GM12891 (cell line): ENCODE results near the gene LNX2.

Experiments used
- DNase-seq: peaks from one replicate; pipeline ENCODE4 v3.0.0; 2011; ENCODE audit warnings: low spot score; ENCODE audit not compliant: insufficient read length
- FAIRE-seq: peaks from 2 replicates; lab custom pipeline; 2011; peaks lifted over from hg19 to GRCh38; lab: Jason Lieb, UNC
- PAX5 ChIP-seq: IDR thresholded peaks from 2 replicates; pipeline ENCODE4 v1.6.1; 2011; ENCODE audit warnings: low read length, moderate library complexity, mild to moderate bottlenecking; ENCODE audit not compliant: insufficient read depth, severe bottlenecking
- POLR2A ChIP-seq: IDR thresholded peaks from 2 replicates; pipeline ENCODE4 v1.6.1; 2011; ENCODE audit warnings: low read depth, low read length, control low read depth
- POLR2AphosphoS5 ChIP-seq: IDR thresholded peaks from 2 replicates; pipeline ENCODE4 v1.6.1; 2011; ENCODE audit warnings: low read depth, low read length, control low read depth
- POU2F2 ChIP-seq: IDR thresholded peaks from 2 replicates; pipeline ENCODE4 v1.6.1; 2011; ENCODE audit warnings: low read depth, mild to moderate bottlenecking, control low read depth, low read length, moderate library complexity
- SPI1 ChIP-seq: IDR thresholded peaks from 2 replicates; pipeline ENCODE4 v1.6.1; 2011; ENCODE audit warnings: low read depth, low read length, control low read depth
- TAF1 ChIP-seq: IDR thresholded peaks from 2 replicates; pipeline ENCODE4 v1.6.1; 2011; ENCODE audit warnings: low read depth, low read length, control low read depth

The LNX2 gene

GRCh38 chr13:27621116-27621365 lies 712 bp upstream of the LNX2 start:
- DNase-seq (no peak), FAIRE-seq (no peak)
- TF ChIP-seq POLR2AphosphoS5 (no peak), SPI1 (no peak), POU2F2 (no peak), TAF1 (no peak), PAX5 (no peak), POLR2A (no peak)

GRCh38 chr13:27619728-27620376 lies 477 bp downstream of the LNX2 start:
- FAIRE-seq (peak; percentile 55), DNase-seq (peak; percentile 37)
- TF ChIP-seq POLR2AphosphoS5 = no peak
- TF ChIP-seq POU2F2 = no peak
- TF ChIP-seq POLR2A = no peak
- no peak for TF ChIP-seq SPI1
- TF ChIP-seq PAX5 = no peak
- no peak for TF ChIP-seq TAF1

DNA sequence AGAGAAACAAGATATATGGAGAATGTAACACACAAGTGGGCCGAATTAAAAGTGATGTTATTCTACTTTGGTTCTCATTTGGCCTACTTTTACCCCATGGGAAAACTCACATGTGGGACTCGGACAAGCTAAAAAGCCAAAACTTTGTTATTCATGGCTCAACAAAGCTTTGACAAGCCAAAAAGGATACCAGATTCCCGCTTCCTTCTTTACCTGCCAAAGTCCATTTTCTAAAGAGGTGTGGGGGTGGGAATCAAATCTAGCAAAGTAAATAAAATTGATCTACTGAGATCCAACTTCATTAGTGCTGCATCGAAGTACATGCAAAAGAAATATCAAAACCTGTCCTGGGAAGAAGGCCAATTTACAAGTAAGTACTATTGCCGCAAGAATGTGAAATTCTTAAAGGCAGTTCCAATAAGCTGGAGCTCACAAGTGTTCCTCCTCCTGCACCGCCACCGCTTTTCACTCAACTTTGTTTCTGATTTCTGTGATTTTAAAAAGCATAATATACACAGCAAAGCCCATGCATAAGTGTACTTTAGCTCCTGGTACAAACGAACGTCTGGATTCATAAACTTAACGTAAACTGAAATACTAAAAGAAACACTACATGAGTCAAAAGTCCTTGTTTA lies 1.1 kb downstream of the LNX2 start:
- TF ChIP-seq POLR2AphosphoS5 (no peak), POU2F2 (no peak), POLR2A (no peak), TAF1 (no peak), PAX5 (no peak), SPI1 (no peak)
- no peak for FAIRE-seq
- DNase-seq = no peak

DNA sequence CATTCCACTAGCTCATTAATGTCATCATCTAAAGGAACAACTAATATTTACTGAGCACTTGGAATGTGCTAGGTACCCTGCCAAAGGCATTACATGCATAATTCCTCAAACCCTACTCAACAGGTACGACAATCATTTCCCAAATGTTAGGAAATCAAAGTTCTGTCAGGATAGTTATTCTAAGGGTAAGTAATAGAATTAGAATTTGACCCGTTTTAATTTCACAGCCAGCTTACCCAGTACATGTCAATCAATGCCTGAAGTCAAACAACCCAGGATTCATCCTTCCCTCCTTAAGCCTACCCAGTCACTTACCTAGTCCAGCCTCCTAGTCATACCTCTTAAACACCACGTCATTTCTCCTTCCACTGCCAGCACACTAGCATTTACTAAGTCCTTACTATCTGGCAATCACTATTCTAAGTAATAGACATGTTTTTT lies 2.4 kb downstream of the LNX2 start:
- FAIRE-seq (no peak), DNase-seq (no peak)
- TF ChIP-seq POLR2A = no peak
- TF ChIP-seq POLR2AphosphoS5 = no peak
- TF ChIP-seq PAX5 = no peak
- TF ChIP-seq SPI1 = no peak
- TF ChIP-seq POU2F2 = no peak
- TF ChIP-seq TAF1 = no peak

DNA sequence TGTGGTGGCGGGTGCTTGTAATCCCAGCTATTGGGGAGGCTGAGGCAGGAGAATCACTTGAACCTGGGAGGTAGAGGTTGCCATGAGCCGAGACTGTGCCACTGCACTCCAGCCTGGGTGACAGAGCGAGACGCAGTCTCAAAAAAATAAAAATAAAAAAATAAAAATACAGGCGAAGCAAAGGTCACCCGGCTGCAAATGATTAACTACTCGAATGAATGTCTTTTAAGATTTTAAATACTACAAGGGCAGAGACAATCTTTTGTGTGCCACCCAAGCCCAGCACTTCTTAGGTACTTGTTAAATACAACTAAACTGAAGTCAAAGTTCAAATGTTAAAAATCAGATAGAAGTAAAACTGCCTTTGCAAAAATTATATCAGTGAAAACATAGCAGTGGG lies 6.7 kb downstream of the LNX2 start:
- TF ChIP-seq POLR2A (no peak), POU2F2 (no peak), SPI1 (no peak), TAF1 (no peak), PAX5 (no peak), POLR2AphosphoS5 (no peak)
- DNase-seq (no peak), FAIRE-seq (no peak)

DNA sequence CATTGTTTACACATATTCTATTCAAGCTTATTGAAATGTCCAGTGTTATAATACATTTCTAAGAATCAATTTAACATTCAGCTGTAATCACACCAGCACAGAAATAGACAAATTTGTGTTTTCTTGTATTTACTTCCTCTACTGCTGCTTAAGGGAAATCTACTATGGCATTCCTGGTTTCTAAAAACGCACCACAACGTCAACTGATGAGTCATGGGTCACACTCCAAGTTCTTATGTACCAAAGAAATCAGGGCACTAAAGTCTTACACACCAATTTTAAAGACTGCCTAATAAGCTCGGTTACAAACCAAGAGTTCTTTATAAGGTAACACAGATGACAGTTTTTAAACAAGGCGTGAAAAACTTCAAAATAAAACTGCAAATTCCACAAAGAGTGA lies 13.2 kb downstream of the LNX2 start:
- TF ChIP-seq POLR2AphosphoS5 = no peak
- no peak for TF ChIP-seq POU2F2
- no peak for TF ChIP-seq POLR2A
- no peak for TF ChIP-seq SPI1
- no peak for TF ChIP-seq TAF1
- TF ChIP-seq PAX5 = no peak
- FAIRE-seq (peak; percentile 31), DNase-seq (no peak)

- TF ChIP-seq PAX5 = no peak
- TF ChIP-seq TAF1 = no peak
- no peak for TF ChIP-seq POLR2A
- DNase-seq (no peak), FAIRE-seq (no peak)
Measured at GRCh38 chr13:27605610-27606200, 14.6 kb downstream of the LNX2 start.

DNA sequence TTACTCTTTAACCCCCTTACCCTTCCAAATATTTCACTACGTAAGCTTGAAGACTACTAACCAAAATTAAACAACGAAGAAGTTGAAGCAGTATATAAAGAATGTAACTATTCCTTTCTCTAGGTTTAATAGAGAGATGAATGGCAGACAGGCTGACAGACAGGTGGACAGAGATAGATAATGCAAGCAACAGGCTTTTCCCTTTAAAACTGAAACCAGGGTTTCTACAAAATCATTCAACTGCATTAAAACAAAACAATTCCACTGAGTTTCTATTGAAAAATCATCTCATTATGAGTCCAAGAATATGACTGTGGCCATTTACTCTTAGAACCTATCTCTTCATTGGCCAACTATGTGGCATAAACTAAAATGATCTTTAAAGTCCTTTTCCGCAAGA lies 15.2 kb downstream of the LNX2 start:
- FAIRE-seq = peak; percentile 45
- TF ChIP-seq PAX5 (no peak), POLR2AphosphoS5 (no peak), POU2F2 (no peak), SPI1 (no peak), TAF1 (no peak), POLR2A (no peak)
- DNase-seq = no peak

- TF ChIP-seq POU2F2 (no peak), TAF1 (no peak), POLR2AphosphoS5 (no peak), POLR2A (no peak), SPI1 (no peak), PAX5 (no peak)
- FAIRE-seq (no peak), DNase-seq (no peak)
Measured at GRCh38 chr13:27601803-27602202, 18.5 kb downstream of the LNX2 start.

DNA sequence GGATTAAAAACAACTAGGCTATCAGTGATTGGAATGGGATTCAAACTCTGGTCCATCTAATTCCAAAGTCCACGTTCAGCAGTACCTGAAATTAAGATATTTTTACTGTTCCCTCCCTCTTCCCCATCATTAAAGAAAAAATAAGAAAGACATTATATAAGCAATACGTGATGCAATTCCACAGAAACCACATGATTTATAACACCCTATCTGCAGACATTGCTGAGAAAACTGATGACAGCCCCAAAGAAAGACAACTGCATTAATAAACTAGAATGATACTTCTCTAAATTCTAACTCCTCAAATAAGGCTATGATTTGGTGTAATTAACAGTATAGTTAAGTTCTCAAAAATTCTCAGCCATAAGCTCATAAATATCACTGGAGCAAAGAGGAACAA lies 19.1 kb downstream of the LNX2 start:
- TF ChIP-seq TAF1 = no peak
- no peak for TF ChIP-seq PAX5
- TF ChIP-seq POLR2A = no peak
- no peak for TF ChIP-seq SPI1
- TF ChIP-seq POLR2AphosphoS5 = no peak
- DNase-seq (no peak), FAIRE-seq (no peak)
